ENCODE results near the gene UGT1A8. TPM values are rescaled to one million over a fixed set of nuclear protein-coding genes. Genes with fewer than 3 reads are reported as not detected.

The UGT1A8 gene
- total and polyA plus RNA-seq, 2 of the 4 experiments (the other 2 are of a cell fraction) = not detected

- H2BK15ac ChIP-seq (ENCODE audit: low read depth, low read length) = no peak overlapping the region
- H2AFZ ChIP-seq (replicated peaks; ENCODE audit: low read length, poor library complexity) = no peak overlapping the region
- H2AK5ac ChIP-seq (ENCODE audit: low read depth, low read length) = no peak overlapping the region
- dilution Hi-C loops (cut with HindIII; ENCODE audit: low sequenced_read_pairs, unreplicated experiment) = no loop called here
- in situ Hi-C loops (cut with MboI; ENCODE audit: low sequenced_read_pairs) = no loop called here
- H3K14ac ChIP-seq (replicated peaks; ENCODE audit: low read depth, low read length) = no peak overlapping the region
- no peak overlapping the region for H4K91ac ChIP-seq (ENCODE audit: insufficient read depth, low read depth, low read length)
- no peak overlapping the region for H2BK5ac ChIP-seq (ENCODE audit: low read depth, low read length, poor library complexity, severe bottlenecking)
- intact Hi-C loops (cut with micrococcal nuclease) = no loop called here
- H3K9me3 ChIP-seq (ENCODE audit: control insufficient read depth, insufficient read depth, low read length) = no peaks in the 10 kb centered on the region
- H2AK9ac ChIP-seq (replicated peaks; ENCODE audit: low read depth, low read length, poor library complexity) = no peak overlapping the region
- H3K9ac ChIP-seq (ENCODE audit: low read depth, low read length) = no peak overlapping the region
- no peaks in the 10 kb centered on the region for H3K36me3 ChIP-seq (ENCODE audit: control insufficient read depth, insufficient read depth, low read length)
- H3K56ac ChIP-seq (ENCODE audit: extremely low read depth, insufficient read depth, low read length) = no peak overlapping the region
- H3K4me3 ChIP-seq (ENCODE audit: insufficient read depth, low read depth, low read length) = no peak overlapping the region
- no peak for TF ChIP-seq CTCF (conservative IDR thresholded peaks at IDR 0.05; ENCODE audit: low read depth, low read length)
- no peak for TF ChIP-seq RCOR1 (IDR thresholded peaks at IDR 0.05; ENCODE audit: insufficient replicate concordance, low read length)
- no peak for TF ChIP-seq RFX5 (IDR thresholded peaks at IDR 0.05; ENCODE audit: low read depth, low read length)
- TF ChIP-seq RAD21 (IDR thresholded peaks at IDR 0.05; ENCODE audit: low read length) = no peak
- no peak for TF ChIP-seq MXI1 (IDR thresholded peaks at IDR 0.05; ENCODE audit: borderline replicate concordance, low read depth, low read length)
- TF ChIP-seq USF2 (IDR thresholded peaks at IDR 0.05; ENCODE audit: low read depth, low read length) = no peak
- TF ChIP-seq CEBPB (IDR thresholded peaks at IDR 0.05; ENCODE audit: low read depth, low read length) = no peak
- no peak for TF ChIP-seq SMC3 (IDR thresholded peaks at IDR 0.05; ENCODE audit: low read depth, low read length)
- TF ChIP-seq NFE2L2 (IDR thresholded peaks at IDR 0.05; ENCODE audit: low read depth, low read length) = no peak
- TF ChIP-seq BHLHE40 (IDR thresholded peaks at IDR 0.05; ENCODE audit: low read depth, low read length) = no peak
- TF ChIP-seq MAFK (IDR thresholded peaks at IDR 0.05; ENCODE audit: low read depth, low read length) = no peak
- TF ChIP-seq MAZ (IDR thresholded peaks at IDR 0.05; ENCODE audit: borderline replicate concordance, low read depth, low read length) = no peak
- TF ChIP-seq POLR2A (IDR thresholded peaks at IDR 0.05; ENCODE audit: low read depth, low read length) = no peak
- TF ChIP-seq FOS (IDR thresholded peaks at IDR 0.05; ENCODE audit: low read depth, low read length) = no peak
- TF ChIP-seq CHD1 (IDR thresholded peaks at IDR 0.05; ENCODE audit: low read depth, low read length) = no peak
- no peak for TF ChIP-seq ELK1 (IDR thresholded peaks at IDR 0.05; ENCODE audit: borderline replicate concordance, low read depth, low read length)
- no peak overlapping the region for H3K27ac ChIP-seq (ENCODE audit: insufficient read depth, low read length)
- no peak overlapping the region for H3K23ac ChIP-seq (ENCODE audit: low read depth, low read length)
- peaks cover 27% of the 10 kb centered on the region for H3K27me3 ChIP-seq (ENCODE audit: control insufficient read depth, insufficient read depth, low read length)
- no peaks in the 10 kb centered on the region for H3K9me1 ChIP-seq (ENCODE audit: insufficient read depth, low read length)
- ATAC-seq (ENCODE audit: low read depth) = no peak
- no TSS peak for BruUV-seq (replicated peaks)
- no peak overlapping the region for H2BK20ac ChIP-seq (ENCODE audit: low read depth, low read length)
- no peak overlapping the region for H4K5ac ChIP-seq (ENCODE audit: low read depth, low read length)
- no peak overlapping the region for H2BK120ac ChIP-seq (ENCODE audit: low read depth, low read length)
- no peaks in the 10 kb centered on the region for H4K20me1 ChIP-seq (ENCODE audit: insufficient read depth, low read length)
- ChIA-PET CTCF (no interaction called here), POLR2A (ENCODE audit: unreplicated experiment) (no interaction called here)
- no CpG with 5 or more reads among the region's 4 CpGs for WGBS, 2 experiments (ENCODE audit: extremely low coverage in 2 of 2, insufficient read length in 1 of 2)
- no peaks in the 10 kb centered on the region for H3K4me1 ChIP-seq (ENCODE audit: control insufficient read depth, insufficient read depth, low read length)
- no peak overlapping the region for H3K4ac ChIP-seq (ENCODE audit: low read depth, low read length)
- H3K18ac ChIP-seq (ENCODE audit: low read depth, low read length) = no peak overlapping the region
- no peak overlapping the region for H3K4me2 ChIP-seq (ENCODE audit: low read depth, low read length)
- no peak overlapping the region for H4K8ac ChIP-seq (ENCODE audit: low read depth in 2 of 2, low read length in 2 of 2)
- H3K79me1 ChIP-seq (ENCODE audit: low read depth in 1 of 2, low read length in 2 of 2) = no peaks in the 10 kb centered on the region
- DNase-seq = no peak
Measured at GRCh38 chr2:233811087-233811486, 193.7 kb downstream of the UGT1A8 start.

Measured in IMR-90 (cell line).